Measurements from ENCODE around the gene SNRPD2.

The SNRPD2 gene

DNA sequence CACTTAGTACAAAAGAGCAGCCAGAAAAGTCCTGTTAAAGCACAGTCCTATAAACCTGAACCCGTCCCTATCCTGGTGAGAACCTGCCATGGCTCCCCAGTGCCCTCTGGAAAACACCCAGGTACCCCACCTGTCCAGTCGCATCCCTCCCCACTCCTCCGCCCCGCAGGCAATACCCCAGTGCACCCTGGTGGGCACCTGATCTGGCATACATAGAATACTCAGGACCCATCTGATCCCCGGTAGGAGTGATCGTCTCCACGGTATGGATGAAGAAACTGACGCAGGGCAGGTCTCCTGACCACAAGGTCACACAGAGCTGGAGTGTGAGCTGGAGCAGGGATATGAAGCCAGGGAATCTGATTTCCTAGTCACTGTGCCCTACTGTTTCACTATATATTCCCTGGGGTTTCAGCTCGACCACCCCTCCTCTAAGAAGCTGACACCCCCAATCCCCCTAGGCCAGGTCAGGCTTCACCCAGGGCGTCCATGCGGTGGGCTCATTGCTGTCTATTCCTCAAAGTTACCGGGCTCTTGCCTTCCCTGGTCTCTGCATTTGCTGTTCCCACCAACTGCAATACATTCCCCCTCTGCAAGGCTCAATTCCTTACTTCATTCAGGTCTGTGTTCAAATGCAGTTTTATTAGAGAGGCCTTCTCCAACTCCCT is 26.4 kb upstream of the SNRPD2 start:
- no peak for TF ChIP-seq CTCF (IDR thresholded peaks at IDR 0.05)
- peak overlapping the region; percentile 70 for H3K4me3 ChIP-seq
- peak overlapping the region; percentile 82 to 95 for H3K27ac ChIP-seq
- DNase-seq (ENCODE audit: low spot score), result peak; percentile 81

DNA sequence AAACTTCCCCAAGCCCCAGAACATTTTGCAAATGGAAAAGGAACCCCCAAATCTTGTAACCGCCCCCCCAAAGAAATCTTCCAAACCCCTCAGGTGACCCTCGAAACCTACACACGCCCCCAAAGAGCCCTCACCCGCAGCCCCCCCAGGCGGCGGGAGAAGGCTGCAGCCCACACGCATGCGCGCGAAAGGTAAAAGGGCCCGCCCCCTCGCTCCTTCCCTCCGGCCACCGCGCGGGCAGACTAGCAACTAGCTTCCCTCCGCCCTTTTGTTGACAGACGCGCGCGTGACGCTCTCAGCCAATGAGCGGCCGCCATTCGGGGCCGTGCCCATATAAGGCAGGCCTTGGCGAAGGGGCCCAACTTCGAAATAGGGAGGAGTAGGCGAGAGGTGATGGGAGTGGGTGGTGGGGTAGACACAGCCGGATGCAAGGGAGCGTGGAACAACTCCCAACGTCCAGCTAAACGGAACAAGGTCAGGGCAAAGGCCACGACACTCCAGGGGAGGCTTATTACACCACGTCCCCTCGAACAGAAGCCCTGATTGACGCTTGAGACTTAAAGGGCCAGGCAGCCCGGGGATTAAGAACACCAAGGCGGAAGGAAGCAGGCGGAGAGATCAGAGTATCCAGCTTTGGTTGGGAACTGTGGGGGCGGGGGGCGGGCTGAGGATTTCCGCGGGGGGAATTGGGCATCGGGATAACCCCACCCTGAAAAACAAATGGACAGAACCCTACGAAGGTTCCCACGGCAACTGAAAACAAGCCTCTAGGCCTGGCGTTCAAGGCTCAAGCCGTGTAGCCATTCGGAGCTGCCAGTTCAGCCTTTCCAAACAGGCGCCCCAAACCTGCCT is 25.6 kb upstream of the SNRPD2 start:
- peak overlapping the region; percentile 82 to 95 for H3K27ac ChIP-seq
- peak overlapping the region; percentile 70 for H3K4me3 ChIP-seq
- TF ChIP-seq CTCF (IDR thresholded peaks at IDR 0.05), result no peak
- DNase-seq (ENCODE audit: low spot score), result peak; percentile 99

GRCh38 chr19:45716359-45717130 is 24.8 kb upstream of the SNRPD2 start:
- DNase-seq (ENCODE audit: low spot score), result no peak
- TF ChIP-seq CTCF (IDR thresholded peaks at IDR 0.05), result no peak
- Histone ChIP-seq H3K27ac (peak overlapping the region; percentile 69 to 95), H3K4me3 (peak overlapping the region; percentile 70)

DNA sequence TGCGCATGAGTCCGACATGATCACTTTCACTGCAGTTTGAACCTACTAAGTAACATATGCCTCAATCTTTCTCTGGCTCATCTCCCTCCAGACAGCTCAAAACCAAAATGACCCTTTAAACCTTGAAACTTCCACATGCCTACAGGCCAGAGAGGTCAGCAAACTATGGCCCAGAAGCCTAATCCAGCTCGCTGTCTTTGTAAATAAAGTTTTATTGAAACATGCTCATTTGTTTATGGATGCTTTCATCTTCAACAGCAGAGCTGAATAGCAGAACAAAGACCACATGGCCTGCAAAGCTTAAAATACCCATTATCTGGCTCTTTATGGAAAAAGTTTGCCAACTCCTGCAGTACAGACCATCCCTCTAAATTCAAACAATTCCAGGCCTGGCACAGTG is 23.4 kb upstream of the SNRPD2 start:
- no peak overlapping the region for H3K27ac ChIP-seq
- no peak overlapping the region for H3K4me3 ChIP-seq
- DNase-seq (ENCODE audit: low spot score), result no peak
- TF ChIP-seq CTCF (IDR thresholded peaks at IDR 0.05), result no peak

- TF ChIP-seq CTCF (IDR thresholded peaks at IDR 0.05), result no peak
- Histone ChIP-seq H3K27ac (no peak overlapping the region), H3K4me3 (no peak overlapping the region)
- no peak for DNase-seq (ENCODE audit: low spot score)
These were observed 21.4 kb upstream of the SNRPD2 start for GRCh38 chr19:45713141-45713540.

DNA sequence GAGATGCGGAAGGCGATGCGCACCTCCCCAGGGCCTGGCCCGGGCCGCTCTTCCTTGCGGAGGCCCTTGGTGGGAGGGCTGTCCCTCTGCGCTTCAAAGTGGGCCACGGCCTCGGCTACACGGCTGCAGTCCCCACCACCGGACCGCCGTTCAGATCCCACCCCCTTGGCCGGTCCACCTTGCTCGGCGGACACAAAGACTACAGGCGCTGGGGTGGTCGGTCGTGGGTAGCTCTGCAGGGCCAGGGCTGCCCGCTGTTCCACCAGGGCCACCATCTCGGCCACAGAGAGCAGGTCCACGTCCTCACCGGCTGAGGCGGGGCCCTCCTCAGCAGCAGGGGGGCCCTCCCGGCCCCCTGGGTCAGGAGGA is 20.9 kb upstream of the SNRPD2 start:
- no peak overlapping the region for H3K4me3 ChIP-seq
- no peak overlapping the region for H3K27ac ChIP-seq
- no peak for DNase-seq (ENCODE audit: low spot score)
- no peak for TF ChIP-seq CTCF (IDR thresholded peaks at IDR 0.05)

Data from coronary artery (tissue), 2 donors.